ENCODE measurements around the gene RBM17.

The RBM17 gene

GRCh38 chr10:6045878-6046772, 42.7 kb upstream of the RBM17 start:
- no peak overlapping the region for H3K9ac ChIP-seq (ENCODE audit: insufficient read length, low read depth)
- no peak for DNase-seq (ENCODE audit: low read depth, low spot score)
- H3K9me3 ChIP-seq (ENCODE audit: insufficient read depth, low read length): no peaks in the 10 kb centered on the region
- no peaks in the 10 kb centered on the region for H3K4me1 ChIP-seq (ENCODE audit: insufficient read depth, insufficient read length)
- H3K4me3 ChIP-seq (ENCODE audit: insufficient read length, low read depth): no peak overlapping the region
- no peaks in the 10 kb centered on the region for H3K27me3 ChIP-seq (ENCODE audit: insufficient read depth, insufficient read length)
- TF ChIP-seq YY1 (IDR thresholded peaks at IDR 0.05; ENCODE audit: insufficient read depth, insufficient read length) (no peak), SUZ12 (IDR thresholded peaks at IDR 0.05; ENCODE audit: extremely low read depth, insufficient read depth, insufficient read length) (no peak), ZNF274 (IDR thresholded peaks at IDR 0.05; ENCODE audit: low read depth, low read length) (no peak)
- H3K36me3 ChIP-seq (ENCODE audit: insufficient read depth, insufficient read length, low read length): no peaks in the 10 kb centered on the region

DNA sequence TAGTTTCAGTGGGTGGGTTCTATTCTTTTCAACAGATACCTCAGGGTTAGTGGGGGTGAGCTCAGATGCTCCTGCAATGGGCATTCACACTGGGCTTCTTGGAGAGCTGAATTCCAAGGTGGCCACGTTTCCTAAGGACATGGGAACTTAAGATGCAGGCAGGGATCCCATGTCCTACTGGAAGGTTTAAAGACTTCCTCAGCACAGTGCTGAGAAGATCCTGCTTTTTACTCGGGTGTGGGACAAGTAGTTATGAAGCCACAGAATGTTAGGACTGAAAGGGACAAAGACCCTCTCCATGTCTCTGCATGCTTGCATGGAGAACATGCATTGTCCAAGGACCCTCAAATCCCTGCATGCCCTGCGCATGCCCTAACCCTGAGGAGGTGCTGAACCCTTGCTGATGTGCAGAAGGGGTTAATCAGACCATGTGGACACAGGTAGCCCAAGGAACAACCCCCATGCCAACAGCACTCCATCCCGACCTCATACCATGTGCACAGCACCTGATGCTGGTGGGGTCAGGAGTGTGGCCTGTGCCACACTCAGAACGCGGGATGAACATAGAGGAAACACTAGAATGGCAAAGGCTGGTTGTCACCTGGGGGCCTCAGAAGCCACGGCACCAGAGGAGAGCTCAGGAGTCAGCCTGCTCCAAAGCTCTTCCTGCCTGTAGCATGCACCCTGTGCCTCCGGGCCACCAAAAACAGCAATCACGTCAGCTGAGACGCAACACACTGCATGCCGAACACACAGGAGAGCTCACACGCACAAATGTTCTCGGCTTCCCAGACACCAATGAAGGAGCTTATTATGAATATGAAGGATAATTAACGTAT, 41.8 kb upstream of the RBM17 start:
- H3K9ac ChIP-seq (ENCODE audit: insufficient read length, low read depth): no peak overlapping the region
- no peaks in the 10 kb centered on the region for H3K36me3 ChIP-seq (ENCODE audit: insufficient read depth, insufficient read length, low read length)
- H3K4me1 ChIP-seq (ENCODE audit: insufficient read depth, insufficient read length): no peaks in the 10 kb centered on the region
- DNase-seq (ENCODE audit: low read depth, low spot score): no peak
- H3K27me3 ChIP-seq (ENCODE audit: insufficient read depth, insufficient read length): no peaks in the 10 kb centered on the region
- H3K4me3 ChIP-seq (ENCODE audit: insufficient read length, low read depth): no peak overlapping the region
- no peaks in the 10 kb centered on the region for H3K9me3 ChIP-seq (ENCODE audit: insufficient read depth, low read length)
- no peak for TF ChIP-seq ZNF274 (IDR thresholded peaks at IDR 0.05; ENCODE audit: low read depth, low read length)
- TF ChIP-seq YY1 (IDR thresholded peaks at IDR 0.05; ENCODE audit: insufficient read depth, insufficient read length): no peak
- no peak for TF ChIP-seq SUZ12 (IDR thresholded peaks at IDR 0.05; ENCODE audit: extremely low read depth, insufficient read depth, insufficient read length)

- H3K9me3 ChIP-seq (ENCODE audit: insufficient read depth, low read length): no peaks in the 10 kb centered on the region
- H3K36me3 ChIP-seq (ENCODE audit: insufficient read depth, insufficient read length, low read length): no peaks in the 10 kb centered on the region
- H3K27me3 ChIP-seq (ENCODE audit: insufficient read depth, insufficient read length): no peaks in the 10 kb centered on the region
- no peaks in the 10 kb centered on the region for H3K4me1 ChIP-seq (ENCODE audit: insufficient read depth, insufficient read length)
- no peak overlapping the region for H3K4me3 ChIP-seq (ENCODE audit: insufficient read length, low read depth)
- TF ChIP-seq YY1 (IDR thresholded peaks at IDR 0.05; ENCODE audit: insufficient read depth, insufficient read length) (no peak), ZNF274 (IDR thresholded peaks at IDR 0.05; ENCODE audit: low read depth, low read length) (no peak), SUZ12 (IDR thresholded peaks at IDR 0.05; ENCODE audit: extremely low read depth, insufficient read depth, insufficient read length) (no peak)
- no peak for DNase-seq (ENCODE audit: low read depth, low spot score)
- H3K9ac ChIP-seq (ENCODE audit: insufficient read length, low read depth): no peak overlapping the region
Measured at GRCh38 chr10:6047847-6048246, 41.0 kb upstream of the RBM17 start.

DNA sequence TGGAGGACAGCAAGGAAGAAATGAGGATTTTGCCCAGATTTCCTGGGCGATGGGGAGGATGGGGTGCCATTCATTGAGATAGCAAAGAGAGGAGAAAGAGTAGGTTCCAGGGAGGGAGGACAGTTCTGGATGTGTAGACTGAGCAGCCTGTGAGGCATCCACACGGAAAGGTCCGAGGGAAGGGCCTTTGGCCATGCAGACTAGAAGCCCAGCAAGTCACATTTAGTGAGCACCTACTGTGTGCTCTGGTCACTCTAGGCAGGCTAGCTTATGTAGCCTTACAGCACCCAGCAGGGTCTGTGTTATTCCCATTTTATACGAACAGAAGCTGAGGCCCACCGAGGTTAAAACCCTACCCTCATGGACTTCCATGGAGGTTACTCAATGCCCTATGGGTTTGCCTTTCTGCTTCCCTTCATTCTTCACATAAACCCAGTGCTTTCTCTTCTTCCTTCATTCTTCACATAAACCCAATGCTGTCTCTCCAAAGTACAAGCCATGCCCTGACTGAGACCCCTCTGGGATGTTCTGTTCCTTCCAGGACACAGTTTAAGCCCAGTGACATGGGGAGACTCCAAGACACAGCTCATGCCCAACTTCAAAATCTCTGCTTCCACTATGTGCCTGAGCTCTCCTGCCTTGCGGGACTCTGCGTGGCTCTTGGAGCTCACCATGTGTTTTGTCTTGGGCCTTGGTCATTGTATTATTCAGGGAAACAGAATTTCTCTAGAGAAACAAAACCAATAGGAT, 40.4 kb upstream of the RBM17 start:
- no peak for TF ChIP-seq ZNF274 (IDR thresholded peaks at IDR 0.05; ENCODE audit: low read depth, low read length)
- TF ChIP-seq SUZ12 (IDR thresholded peaks at IDR 0.05; ENCODE audit: extremely low read depth, insufficient read depth, insufficient read length): no peak
- TF ChIP-seq YY1 (IDR thresholded peaks at IDR 0.05; ENCODE audit: insufficient read depth, insufficient read length): no peak
- H3K27me3 ChIP-seq (ENCODE audit: insufficient read depth, insufficient read length): no peaks in the 10 kb centered on the region
- no peaks in the 10 kb centered on the region for H3K4me1 ChIP-seq (ENCODE audit: insufficient read depth, insufficient read length)
- H3K9ac ChIP-seq (ENCODE audit: insufficient read length, low read depth): no peak overlapping the region
- H3K9me3 ChIP-seq (ENCODE audit: insufficient read depth, low read length): no peaks in the 10 kb centered on the region
- H3K4me3 ChIP-seq (ENCODE audit: insufficient read length, low read depth): no peak overlapping the region
- DNase-seq (ENCODE audit: low read depth, low spot score): no peak
- no peaks in the 10 kb centered on the region for H3K36me3 ChIP-seq (ENCODE audit: insufficient read depth, insufficient read length, low read length)

DNA sequence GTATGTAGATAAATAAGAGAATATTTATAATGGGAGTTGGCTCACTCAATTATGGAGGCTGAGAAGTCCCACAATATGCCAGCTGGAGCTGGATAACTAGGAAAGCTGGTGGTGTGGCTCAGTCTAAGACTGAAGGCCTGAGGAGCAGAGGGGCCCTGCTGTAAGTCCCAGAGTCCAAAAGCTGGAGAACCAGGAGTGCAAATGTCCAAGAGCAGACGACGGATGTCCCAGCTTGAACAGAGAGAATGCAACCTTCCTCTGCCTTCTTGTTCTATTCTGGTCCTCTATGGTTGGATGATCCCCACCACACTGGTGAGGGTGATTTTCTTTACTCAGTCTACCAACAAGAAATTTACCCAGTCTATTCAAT, 39.8 kb upstream of the RBM17 start:
- no peaks in the 10 kb centered on the region for H3K36me3 ChIP-seq (ENCODE audit: insufficient read depth, insufficient read length, low read length)
- no peak for DNase-seq (ENCODE audit: low read depth, low spot score)

DNA sequence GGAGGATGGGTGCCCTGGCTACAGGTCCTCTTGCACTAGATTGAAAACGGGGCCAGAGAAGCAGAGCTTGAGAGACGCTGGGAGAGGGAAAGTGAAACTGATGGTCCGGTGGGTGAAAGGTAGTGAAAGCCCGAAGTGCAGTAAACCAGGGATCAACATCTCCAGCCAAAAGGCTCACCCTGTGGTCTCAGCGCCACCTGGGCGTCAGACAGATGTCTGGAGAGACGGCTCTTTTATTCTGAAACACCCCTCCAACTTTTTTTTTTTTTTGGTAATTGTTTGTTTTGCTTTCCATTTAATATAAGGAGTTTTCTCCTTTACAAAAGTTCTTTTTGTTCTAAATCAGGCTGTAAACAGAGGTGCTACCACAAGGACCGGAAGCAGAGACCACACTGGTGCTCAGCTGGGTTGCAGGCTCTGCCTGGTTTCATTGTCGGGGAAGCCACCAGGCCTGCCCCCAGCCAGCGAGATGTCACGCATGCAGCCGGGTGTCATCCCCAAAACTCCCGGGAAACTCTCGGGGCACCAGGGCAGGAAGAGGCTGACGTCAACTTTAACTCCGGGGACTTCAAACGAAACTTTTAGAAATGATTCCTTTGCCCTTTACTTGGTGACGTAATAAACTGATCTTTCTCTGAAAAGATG, 37.9 kb upstream of the RBM17 start:
- no peak for TF ChIP-seq SUZ12 (IDR thresholded peaks at IDR 0.05; ENCODE audit: extremely low read depth, insufficient read depth, insufficient read length)
- TF ChIP-seq ZNF274 (IDR thresholded peaks at IDR 0.05; ENCODE audit: low read depth, low read length): no peak
- no peak for TF ChIP-seq YY1 (IDR thresholded peaks at IDR 0.05; ENCODE audit: insufficient read depth, insufficient read length)
- DNase-seq (ENCODE audit: low read depth, low spot score): no peak

More for the DNA sequence above, 39.8 kb upstream of the RBM17 start:
- Histone ChIP-seq H3K9ac (ENCODE audit: insufficient read length, low read depth) (no peak overlapping the region), H3K4me3 (ENCODE audit: insufficient read length, low read depth) (no peak overlapping the region), H3K27me3 (ENCODE audit: insufficient read depth, insufficient read length) (no peaks in the 10 kb centered on the region), H3K9me3 (ENCODE audit: insufficient read depth, low read length) (no peaks in the 10 kb centered on the region), H3K4me1 (ENCODE audit: insufficient read depth, insufficient read length) (no peaks in the 10 kb centered on the region)
- TF ChIP-seq ZNF274 (IDR thresholded peaks at IDR 0.05; ENCODE audit: low read depth, low read length) (no peak), YY1 (IDR thresholded peaks at IDR 0.05; ENCODE audit: insufficient read depth, insufficient read length) (no peak), SUZ12 (IDR thresholded peaks at IDR 0.05; ENCODE audit: extremely low read depth, insufficient read depth, insufficient read length) (no peak)

More for the DNA sequence above, 37.9 kb upstream of the RBM17 start:
- Histone ChIP-seq H3K9me3 (ENCODE audit: insufficient read depth, low read length) (no peaks in the 10 kb centered on the region), H3K36me3 (ENCODE audit: insufficient read depth, insufficient read length, low read length) (no peaks in the 10 kb centered on the region), H3K9ac (ENCODE audit: insufficient read length, low read depth) (no peak overlapping the region), H3K4me3 (ENCODE audit: insufficient read length, low read depth) (no peak overlapping the region), H3K4me1 (ENCODE audit: insufficient read depth, insufficient read length) (no peaks in the 10 kb centered on the region), H3K27me3 (ENCODE audit: insufficient read depth, insufficient read length) (no peaks in the 10 kb centered on the region)

Data from NT2/D1 (cell line).